Stimulated activated CD8-positive, alpha-beta memory T cell treated with anti-CD3 and anti-CD28 coated beads, Interleukin-4, amount 100 ng/mL, for 24 hours (primary cell): ENCODE results near the gene FDPS.
"Not testable (repeated sequence)": the region's sequence is repeated elsewhere in the genome, so short reads cannot be mapped to it uniquely, and the experiment has no call there.

Experiments
- DNase-seq: peaks from one replicate; pipeline ENCODE4 v3.0.0-alpha.2; 2020; ENCODE audit warnings: low read depth

FDPS gene

GRCh38 chr1:155285631-155286044 is 23.0 kb upstream of the FDPS start:
- DNase-seq: no peak

GRCh38 chr1:155286544-155286943 is 22.1 kb upstream of the FDPS start:
- no peak for DNase-seq

GRCh38 chr1:155287987-155288543 is 20.6 kb upstream of the FDPS start:
- DNase-seq: no peak

- not testable (repeated sequence) for DNase-seq
Measured at GRCh38 chr1:155291006-155291405, 17.7 kb upstream of the FDPS start.

- DNase-seq: no peak
Measured at GRCh38 chr1:155293086-155293749, 15.4 kb upstream of the FDPS start.

GRCh38 chr1:155294520-155295182 is 14.0 kb upstream of the FDPS start:
- no peak for DNase-seq

GRCh38 chr1:155295183-155295941 is 13.3 kb upstream of the FDPS start:
- no peak for DNase-seq

GRCh38 chr1:155295942-155296267 is 12.8 kb upstream of the FDPS start:
- DNase-seq: no peak

GRCh38 chr1:155296661-155297060 is 12.0 kb upstream of the FDPS start:
- DNase-seq: no peak

- DNase-seq: no peak
Measured at GRCh38 chr1:155297384-155297783, 11.3 kb upstream of the FDPS start.

- no peak for DNase-seq
Measured at GRCh38 chr1:155300024-155300423, 8.6 kb upstream of the FDPS start.

GRCh38 chr1:155300553-155301329 is 7.9 kb upstream of the FDPS start:
- no peak for DNase-seq

GRCh38 chr1:155301342-155301841 is 7.3 kb upstream of the FDPS start, which contains the start of gene PKLR:
Gene PKLR (minus strand): TSS chr1:155301438. CDS start chr1:155301395, 43 bp downstream.
- no peak for DNase-seq

- no peak for DNase-seq
Measured at GRCh38 chr1:155304558-155305063, 4.1 kb upstream of the FDPS start.

- no peak for DNase-seq
Measured at GRCh38 chr1:155305881-155306391, 2.7 kb upstream of the FDPS start.

- DNase-seq: no peak
Measured at GRCh38 chr1:155307247-155307740, 1.4 kb upstream of the FDPS start.

GRCh38 chr1:155309423-155310021 is 856 bp downstream of the FDPS start:
- no peak for DNase-seq

GRCh38 chr1:155313261-155313660 is 4.6 kb downstream of the FDPS start:
- DNase-seq: no peak

GRCh38 chr1:155316922-155317321 is 8.3 kb downstream of the FDPS start:
- no peak for DNase-seq

GRCh38 chr1:155318082-155318481 is 9.4 kb downstream of the FDPS start:
- DNase-seq: no peak

- DNase-seq: no peak
Measured at GRCh38 chr1:155319536-155319935, 10.9 kb downstream of the FDPS start.
